T-helper 2 cell treated with Interferon-gamma antibody and Interleukin-4, amounts not matched to agents 100 ng/mL and 5 ng/mL, for 36 hours (primary cell): ENCODE measurements around the gene BNC2. TPM values are rescaled to one million over a fixed set of nuclear protein-coding genes. Genes with fewer than 3 reads are reported as not detected.

ENCODE experiments used
- intact Hi-C: fragments of 100-400 bp; cut with micrococcal nuclease; formaldehyde crosslinking; loops from one replicate; pipeline ENCODE4 v1.15.1; 2023
- total RNA-seq: library from RNA; stranded (reverse); gene quantifications from 2 replicates; pipeline ENCODE4 v1.2.3, GENCODE V29; 2022

BNC2 gene
- total RNA-seq, 1 donor from 2014 or later: not detected

DNA sequence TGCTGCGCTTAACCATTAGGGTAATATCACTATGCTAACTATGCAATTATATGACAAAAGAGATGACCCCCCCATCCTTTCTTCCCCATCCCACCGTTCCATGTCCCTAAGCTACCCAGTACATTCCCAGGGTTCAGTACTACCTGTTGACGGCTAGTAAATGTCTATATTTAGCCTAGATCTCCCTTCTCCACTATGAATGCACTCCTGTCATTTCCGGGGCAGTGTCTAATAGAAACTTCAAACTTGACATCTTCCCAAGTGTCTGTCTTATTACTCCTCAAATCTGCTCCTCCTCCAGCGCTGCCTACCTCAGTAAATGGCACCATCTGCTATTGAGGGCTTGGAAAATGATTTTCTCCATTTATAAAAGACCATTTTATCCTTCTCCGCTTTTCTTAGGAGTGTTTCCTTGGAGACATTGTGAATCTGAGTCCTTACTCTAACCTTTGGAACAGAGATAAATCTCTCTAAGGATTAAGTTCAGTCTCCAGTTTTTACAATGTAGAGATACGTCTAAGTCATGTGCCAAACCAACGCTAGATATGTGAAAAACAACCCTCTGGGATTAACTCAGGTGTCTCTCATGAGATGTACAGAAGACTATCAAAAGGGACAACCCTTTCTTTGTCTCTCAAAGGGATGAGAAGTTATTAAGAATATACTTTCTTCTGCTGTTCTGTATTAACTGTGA is 114.9 kb downstream of the BNC2 start:
- intact Hi-C loops: no loop called here

DNA sequence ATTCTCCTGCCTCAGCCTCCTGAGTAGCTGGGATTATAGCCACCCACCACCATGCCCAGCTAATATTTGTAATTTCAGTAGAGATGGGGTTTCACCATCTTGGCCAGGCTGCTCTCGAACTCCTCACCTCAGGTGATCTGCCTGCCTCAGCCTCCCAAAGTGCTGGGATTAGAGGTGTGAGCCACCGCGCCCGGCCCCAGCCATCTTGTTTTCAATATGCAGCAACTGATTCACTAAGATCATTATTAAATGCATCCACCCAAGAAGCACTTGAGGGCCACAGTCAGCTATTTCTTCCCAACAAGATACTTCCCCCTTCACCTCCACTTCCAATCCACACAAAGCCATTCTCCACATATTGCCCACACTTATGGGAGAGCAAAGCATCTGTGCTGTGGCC is 115.8 kb downstream of the BNC2 start:
- intact Hi-C loops: no loop called here

DNA sequence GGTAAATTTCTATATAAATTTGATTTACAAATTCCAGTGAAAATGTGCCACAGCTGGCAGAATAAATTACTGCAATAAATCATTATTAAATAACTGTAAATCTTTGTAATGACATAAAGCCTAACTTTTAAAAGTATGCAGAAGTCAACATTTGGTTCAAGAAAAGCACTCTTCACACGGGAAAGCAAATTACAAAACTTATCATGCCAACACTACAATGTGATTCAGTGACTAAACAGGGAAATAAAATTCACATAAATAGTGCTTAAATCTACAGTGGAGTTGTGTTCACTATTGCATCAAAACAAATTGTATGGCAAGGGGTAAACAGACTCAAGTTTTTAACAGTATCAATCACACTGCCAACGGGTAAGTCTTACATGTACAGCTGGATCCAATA is 117.2 kb downstream of the BNC2 start:
- intact Hi-C loops: no loop called here

DNA sequence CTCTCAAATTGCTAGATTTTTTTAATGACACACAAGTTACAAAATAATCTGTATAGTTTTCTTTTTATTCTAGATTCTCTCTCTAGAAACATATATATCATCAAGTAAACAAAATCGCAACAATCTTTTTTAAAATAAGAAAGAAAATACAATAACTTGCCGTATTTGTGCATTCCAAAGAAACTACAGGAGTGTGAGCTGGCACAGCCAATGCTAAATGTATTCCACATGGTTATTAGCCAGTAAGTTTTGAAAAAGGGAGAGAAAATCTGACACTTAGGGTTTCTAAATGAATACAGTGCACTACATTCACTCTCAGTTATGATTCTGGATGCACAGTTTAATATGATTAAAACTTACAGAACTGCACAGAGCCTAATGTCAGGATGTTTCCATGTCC is 117.9 kb downstream of the BNC2 start:
- intact Hi-C loops: no loop called here

DNA sequence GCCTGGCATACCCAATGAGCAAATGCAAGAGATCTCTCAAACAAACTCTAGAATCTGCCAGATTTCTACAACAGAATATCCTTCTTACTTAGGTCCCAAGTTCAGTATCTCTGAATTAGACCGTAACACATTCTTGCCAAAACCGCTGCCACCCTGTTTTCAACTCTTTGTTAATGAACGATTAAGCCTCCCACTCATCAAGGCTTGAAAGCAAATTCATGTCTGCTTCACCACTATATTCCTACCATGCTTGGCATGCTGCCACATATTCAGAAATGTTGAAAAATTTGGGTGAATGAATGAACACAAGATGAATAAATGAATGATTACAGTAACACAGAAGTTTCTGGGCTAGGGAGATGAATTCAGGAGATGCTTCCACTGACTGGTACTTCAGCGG is 119.9 kb downstream of the BNC2 start:
- intact Hi-C loops: no loop called here

DNA sequence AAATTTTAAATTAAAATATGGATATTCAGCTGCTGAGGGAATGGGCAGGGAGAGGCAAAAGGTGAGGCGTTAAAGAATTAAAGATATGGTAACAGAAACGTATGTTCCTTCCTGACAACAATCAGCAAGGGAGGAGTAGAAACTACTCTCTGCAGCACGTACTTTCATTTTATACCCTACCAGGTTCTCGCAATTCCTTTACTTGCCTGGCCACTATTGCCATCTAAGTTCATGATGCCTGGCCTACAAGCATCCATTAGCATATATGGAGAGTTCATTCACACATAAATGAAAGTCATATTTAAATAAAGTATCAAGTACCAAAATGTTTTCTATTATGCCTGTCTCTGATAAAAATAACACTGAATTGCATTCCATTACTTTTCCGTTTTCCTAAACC is 125.1 kb downstream of the BNC2 start:
- intact Hi-C loops: no loop called here

DNA sequence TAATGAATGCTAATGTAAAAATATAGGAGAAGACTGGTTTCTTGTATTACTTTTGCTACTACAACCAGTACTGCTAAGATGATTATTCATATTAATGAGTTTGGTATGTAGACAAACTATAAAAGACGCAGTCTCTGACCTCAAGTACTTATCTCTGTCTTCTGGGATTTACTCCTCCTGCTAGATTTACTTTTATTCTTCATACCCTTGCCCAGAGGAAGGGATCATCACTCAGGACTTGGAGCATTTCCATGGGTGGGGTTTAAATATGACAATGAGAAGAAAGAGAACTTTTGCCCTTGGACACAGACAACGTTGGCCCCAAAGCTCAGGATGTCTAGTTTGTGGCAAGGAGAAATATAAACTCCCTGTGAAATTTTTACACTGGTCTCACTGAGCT is 126.1 kb downstream of the BNC2 start:
- intact Hi-C loops: no loop called here

DNA sequence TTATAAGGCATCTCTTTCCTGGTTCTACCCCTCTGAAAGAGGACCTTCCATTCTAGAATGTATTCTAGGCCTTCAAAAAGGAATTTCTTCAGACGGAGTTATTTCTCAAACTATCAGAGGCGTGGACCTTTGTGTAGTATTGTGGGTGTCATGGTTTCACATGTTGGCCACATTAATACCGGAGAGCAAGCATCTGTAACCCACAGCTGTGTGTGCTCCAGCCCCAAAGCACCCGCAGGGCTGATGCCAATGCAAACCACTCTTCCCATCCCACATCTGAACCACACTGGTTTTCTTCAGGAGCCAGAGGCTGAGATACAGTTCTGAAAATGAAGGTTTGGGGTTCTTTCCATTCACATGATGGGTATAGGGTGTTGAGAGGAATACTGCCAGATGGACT is 127.1 kb downstream of the BNC2 start:
- intact Hi-C loops: no loop called here

DNA sequence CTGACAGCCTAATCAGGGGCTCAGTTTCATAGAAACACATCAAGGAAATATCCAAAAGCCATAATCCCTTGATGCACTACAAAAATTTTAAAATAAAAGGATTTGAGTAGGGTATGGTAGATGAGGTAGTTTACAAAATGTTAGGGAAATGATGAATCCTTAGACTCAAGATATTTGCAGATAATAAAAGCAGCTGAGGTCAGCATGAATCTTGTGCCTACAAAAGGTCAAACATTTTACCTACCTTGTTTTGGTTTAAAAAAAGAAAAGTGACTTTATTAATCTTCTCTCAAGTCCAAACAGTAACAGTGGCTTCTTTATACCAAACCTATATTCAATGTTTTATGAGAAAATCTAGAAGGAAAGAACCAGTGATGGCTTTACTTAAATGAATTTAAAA is 135.5 kb downstream of the BNC2 start:
- intact Hi-C loops: no loop called here

DNA sequence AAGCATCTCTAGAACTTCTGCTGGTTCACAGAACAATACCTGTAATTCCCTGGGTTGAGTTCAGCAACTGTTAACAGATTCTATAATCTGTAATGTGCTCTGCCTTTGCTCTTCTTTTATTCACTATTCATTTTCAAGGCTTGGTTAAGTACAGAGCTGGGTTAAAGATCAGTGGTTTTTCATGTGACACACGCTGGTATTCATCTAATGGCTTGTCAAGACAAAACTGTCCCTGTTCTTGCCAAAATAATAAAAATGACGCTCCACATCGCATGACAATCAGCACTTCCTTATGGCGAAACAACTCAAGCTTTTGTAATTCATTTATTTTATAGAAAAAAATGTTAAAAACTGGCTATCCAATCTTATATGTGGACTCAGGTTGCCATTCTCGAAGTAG is 137.9 kb downstream of the BNC2 start:
- intact Hi-C loops: no loop called here

DNA sequence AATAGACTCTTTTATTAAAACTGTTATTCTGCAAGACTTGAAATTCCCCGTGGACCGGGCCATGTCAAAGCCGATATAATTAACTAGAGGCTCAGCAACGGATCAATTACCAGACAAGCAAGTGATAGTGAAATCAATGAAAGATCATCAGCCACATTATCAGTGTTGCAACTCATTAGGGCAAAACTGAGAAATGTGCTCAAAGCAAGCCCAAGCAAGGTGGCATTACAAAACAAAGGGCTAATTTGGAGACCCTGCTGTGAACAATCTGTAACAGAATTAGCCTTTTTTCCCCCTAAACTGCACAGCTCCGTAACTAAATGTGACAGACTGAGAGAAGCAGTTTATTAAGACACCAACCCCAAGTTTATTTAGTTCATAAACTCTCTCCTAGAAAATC is 140.3 kb downstream of the BNC2 start:
- intact Hi-C loops: no loop called here

DNA sequence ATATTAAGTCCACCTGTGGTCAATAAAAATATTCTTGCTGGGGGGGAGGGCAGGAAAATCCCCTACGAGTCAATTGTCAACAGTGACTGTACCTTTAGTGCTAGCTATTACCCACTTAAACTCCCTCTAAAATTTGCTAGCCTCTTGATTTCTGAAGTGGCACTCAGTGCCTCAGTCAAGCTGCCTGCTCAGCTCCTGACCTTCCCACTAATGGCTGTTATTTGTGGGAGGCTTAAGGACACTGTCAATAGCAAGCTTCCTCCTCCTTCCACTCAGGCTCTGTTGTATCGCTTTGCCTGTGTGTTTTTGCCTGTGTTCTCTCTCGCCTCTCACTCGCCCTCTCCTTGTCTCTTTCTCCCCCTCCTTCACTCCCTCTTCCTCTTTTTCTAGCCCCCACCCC is 140.8 kb downstream of the BNC2 start:
- intact Hi-C loops: no loop called here

DNA sequence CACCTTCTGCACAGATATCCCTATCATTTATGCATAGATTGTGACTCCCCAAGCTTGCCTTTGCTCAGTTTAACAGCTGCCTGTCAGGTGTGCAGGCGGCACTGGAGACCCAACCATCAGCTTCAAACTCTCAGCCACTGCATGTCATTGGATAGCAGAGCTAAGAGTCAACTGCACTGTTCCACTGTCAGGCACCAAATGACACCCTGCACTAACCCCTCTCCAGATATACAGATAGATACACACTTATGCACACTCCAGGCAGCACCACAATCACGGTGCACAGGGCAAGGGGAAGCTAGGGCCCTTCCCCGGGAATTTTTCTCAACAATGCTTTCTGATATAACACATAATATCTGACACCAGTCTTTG is 142.3 kb downstream of the BNC2 start:
- intact Hi-C loops: no loop called here

DNA sequence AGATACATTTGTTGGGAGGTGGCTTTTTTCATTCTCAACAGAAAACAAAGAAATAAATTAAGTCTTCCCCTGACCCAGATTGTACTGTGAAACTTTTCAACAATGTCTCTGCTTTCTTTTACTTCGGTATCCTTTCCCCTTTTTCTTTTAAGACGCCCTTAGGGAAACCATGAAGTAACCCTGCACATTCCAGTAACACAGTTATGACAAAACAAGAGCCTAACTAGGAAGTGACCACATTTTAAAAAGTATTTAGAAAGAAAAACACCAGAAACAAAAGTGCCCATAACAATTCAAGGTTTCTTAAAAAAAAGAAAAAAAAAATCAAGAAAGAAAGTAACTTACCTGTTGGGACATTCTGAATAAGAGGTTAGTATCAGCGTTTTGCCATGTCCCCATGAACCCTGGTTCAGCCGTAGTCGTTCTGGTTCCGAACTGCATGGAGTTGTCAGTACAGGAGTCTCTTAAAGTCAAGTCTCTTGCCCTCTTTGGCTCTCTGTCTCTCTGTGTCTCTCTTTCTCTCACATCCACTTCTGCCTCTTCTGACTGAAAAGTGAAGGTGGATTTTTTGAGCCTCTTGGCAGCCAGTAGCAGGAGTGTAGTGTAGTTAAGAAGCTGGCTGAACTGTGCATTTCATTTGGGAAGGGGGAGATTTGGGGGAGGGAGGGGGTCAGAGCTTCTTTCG is 142.9 kb downstream of the BNC2 start:
- intact Hi-C loops: no loop called here

DNA sequence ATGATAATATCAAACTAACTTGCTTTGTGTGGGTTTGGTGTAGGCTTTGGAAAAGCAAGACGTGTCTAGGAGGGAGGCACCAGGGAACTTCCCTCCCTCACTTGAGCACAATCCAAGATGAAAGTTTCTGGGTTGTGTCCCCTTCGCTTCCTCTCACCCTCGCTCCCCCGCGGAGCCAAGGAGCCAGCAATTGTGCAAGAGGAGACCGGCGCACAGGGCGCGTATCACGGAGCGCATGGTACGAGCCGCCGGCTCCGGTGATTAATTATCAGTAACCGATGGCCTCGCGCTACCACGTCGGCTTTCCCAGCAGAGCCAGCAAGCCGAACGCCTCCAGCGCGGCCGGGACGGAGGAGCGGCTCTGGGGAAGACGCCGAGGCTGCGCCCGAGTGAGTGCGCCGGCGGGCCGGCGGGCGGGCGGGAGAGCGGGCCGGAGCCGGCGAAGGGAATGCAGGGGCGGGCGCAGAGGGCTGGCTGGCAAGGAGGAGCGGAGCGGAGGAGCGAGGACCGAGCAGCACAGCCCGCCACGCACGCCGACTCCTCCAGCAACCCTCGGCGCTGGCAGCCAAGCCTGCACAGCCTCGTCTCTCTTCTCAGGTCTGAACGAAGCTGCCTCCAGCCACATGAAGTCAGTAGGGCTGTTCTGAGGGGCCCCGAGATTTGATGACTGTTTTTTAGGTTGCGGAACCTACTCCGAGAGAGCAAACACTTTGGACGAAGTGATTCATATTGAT is 143.6 kb downstream of the BNC2 start:
- intact Hi-C loops: no loop called here

DNA sequence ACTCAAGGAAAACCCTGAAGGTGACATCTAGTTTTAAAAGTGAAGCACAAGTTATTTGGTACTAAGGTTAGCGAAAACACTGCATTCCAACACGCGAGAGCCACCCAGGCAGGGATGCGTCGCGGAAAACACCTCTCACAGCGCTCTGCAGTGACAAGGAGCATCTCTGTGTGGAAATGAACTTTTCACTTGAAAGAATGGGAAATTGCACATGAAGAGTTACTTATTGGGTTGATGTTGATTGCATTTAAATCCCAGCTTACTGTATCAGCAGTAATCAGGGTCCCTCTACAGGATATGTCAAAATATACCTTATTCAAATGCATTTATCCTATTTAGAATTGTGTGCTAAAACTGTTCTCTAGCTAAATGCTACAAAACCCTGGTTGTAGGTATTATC is 144.4 kb downstream of the BNC2 start:
- intact Hi-C loops: no loop called here

DNA sequence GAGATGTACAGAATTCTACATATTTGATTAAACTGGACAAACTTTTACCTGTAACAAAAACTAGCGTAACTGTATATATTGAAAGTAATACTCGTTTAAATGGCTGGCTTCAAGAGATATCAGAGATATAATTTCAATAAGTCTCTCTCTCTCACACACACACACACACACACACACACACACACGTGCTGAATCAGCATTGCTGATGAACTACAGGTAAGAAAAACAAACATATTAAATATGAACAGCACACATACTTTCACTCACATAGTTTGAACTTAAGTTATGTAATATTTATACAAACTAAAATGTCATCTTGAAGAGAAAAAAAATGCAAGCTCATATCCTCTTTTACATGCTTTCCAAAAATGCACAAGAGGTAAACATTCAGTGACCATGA is 145.4 kb downstream of the BNC2 start:
- intact Hi-C loops: no loop called here

DNA sequence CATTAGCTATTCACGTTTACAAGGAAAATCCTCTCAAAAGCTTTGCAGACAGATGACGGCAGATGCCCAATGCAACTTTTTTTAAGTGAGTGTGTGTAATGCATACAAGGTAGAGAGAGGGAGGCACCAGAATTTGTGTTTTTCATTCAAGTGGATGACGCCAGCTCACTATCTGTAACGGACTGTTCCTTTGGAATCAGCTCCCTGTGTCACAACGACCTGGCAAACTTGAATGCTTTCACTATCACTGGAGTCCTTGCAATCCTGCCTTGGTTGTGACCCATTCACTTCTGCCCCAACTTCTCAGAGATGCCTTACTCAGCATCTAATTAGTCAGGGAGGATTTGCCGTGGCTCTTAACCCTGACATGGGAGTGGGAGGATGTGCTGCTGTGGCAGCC is 148.5 kb downstream of the BNC2 start:
- intact Hi-C loops: no loop called here

DNA sequence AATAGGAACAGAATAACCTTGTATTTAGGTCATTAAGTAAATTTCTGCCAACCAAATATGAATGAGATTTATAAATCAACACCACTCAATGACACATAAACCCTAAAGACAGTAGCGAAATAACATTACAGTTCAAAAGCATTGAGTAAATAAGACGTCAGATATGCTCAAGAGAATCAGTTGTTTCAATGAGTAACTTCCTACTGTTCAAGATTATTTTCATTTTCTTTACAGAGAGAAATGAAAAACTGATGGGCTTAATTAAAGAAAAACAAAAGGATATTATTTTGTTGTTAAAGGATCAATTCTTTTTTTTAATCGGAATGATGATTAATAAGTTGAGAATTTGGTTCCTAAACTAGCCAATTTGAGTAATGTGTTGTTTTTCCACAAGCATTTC is 150.1 kb downstream of the BNC2 start:
- intact Hi-C loops: no loop called here

DNA sequence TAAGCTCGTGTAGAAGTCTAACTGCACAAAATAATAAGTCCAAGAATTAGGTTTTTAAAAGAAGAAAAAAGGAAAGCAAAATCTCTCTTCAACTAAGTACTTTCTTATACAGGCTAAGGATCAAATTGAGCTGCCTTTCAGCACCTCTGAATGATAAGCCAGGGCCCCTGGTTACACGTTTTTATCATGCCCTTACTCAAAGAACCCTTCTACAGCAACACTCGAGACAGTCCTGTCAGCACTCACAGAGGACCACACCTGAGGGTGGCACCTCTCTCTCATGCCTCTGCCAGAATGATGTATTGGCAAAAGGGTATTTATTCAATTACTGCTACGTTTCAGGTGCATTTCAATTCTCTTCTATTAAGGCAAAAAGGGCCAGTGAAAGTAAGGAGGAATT is 150.5 kb downstream of the BNC2 start:
- intact Hi-C loops: no loop called here

DNA sequence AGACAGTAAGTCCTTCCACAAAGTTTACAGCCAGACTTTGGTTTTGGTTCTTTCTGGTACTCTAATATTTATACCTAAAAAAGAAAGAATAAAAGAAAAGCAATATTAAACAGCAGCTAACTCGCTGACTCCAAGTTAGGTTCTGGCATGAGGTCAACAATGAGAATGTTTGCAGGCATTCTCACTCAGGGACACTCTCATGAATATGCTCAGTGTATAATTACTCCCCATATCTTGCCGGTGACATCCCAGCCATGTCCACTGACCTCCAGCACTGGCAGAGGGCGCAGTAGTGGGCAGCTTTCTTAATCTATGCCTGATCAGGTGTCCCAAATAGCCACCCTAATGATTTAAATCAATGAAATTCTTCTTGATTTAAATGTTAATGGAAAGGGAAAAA is 151.5 kb downstream of the BNC2 start:
- intact Hi-C loops: no loop called here

DNA sequence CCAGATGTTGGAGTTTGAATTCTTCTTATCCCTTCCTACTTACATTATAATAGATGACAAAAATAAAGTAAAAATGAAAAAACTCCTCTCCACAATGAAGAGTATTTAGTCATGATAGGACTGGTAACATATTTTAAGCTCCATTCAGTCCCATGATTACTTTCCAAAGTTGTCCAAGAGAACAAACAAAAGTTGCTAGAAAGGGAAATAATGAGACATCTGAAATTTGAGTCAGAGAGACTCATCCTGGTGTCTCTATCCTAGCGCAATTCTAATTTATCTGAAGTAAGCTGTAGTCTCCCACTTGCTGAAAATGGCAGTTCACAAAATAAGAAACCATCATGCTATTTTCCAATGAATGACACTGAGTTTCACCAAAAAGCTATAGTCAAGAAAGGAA is 152.2 kb downstream of the BNC2 start:
- intact Hi-C loops: no loop called here

DNA sequence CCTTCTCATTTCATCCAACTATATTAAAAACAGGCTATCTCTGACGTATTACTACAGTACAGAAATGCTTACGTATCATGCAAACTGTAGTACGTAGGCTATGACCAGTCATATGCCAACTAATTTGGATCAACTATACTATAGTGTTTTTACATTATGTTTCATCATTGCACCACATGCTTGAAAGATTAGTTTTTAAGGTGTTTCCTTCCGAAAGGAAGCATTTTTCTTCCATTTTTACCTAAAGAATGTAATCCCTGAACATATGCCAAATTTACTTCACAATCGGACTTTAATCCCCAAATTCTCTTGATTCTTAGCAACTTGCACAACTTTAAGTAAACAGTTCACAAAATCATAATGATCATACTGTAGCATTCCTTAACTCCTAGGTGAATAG is 153.9 kb downstream of the BNC2 start:
- intact Hi-C loops: no loop called here
